Trophoblast cell (in vitro differentiated cells and primary cell): ENCODE results near the gene RFX3.

Experiments used
- DNase-seq, 2 donors: peaks; one replicate each; pipeline ENCODE4 v3.0.0-alpha.2; 2016
- H2AFZ ChIP-seq: 2 replicates; pipeline ENCODE4 v1.6.1; 2013; ENCODE audit warnings: low read length, moderate library complexity, mild to moderate bottlenecking; ENCODE audit not compliant: insufficient read depth, poor library complexity
- H2AK5ac ChIP-seq: 2 replicates; pipeline ENCODE4 v1.6.1; 2013; ENCODE audit warnings: mild to moderate bottlenecking, low read length
- H2BK120ac ChIP-seq: 2 replicates; pipeline ENCODE4 v1.6.1; 2013; ENCODE audit warnings: low read length, mild to moderate bottlenecking, moderate library complexity; ENCODE audit not compliant: insufficient read depth, poor library complexity
- H2BK12ac ChIP-seq: 2 replicates; pipeline ENCODE4 v1.6.1; 2013; ENCODE audit warnings: mild to moderate bottlenecking, low read length, moderate library complexity
- H2BK5ac ChIP-seq: 2 replicates; pipeline ENCODE4 v1.6.1; 2013; ENCODE audit warnings: low read length, low read depth, moderate library complexity, mild to moderate bottlenecking; ENCODE audit not compliant: poor library complexity
- H3K14ac ChIP-seq: 2 replicates; pipeline ENCODE4 v1.6.1; 2013; ENCODE audit warnings: mild to moderate bottlenecking, low read length
- H3K18ac ChIP-seq: 2 replicates; pipeline ENCODE4 v1.6.1; 2013; ENCODE audit warnings: mild to moderate bottlenecking, low read length
- H3K23ac ChIP-seq: 2 replicates; pipeline ENCODE4 v1.6.1; 2013; ENCODE audit warnings: low read length
- H3K27ac ChIP-seq: 2 replicates; pipeline ENCODE4 v1.5.1; 2013; ENCODE audit warnings: low read depth, mild to moderate bottlenecking, inconsistent platforms, low read length, moderate library complexity
- H3K27me3 ChIP-seq: 2 replicates; pipeline ENCODE4 v1.6.1; 2013; ENCODE audit warnings: inconsistent platforms, mild to moderate bottlenecking, low read length, moderate library complexity; ENCODE audit not compliant: insufficient read depth
- H3K36me3 ChIP-seq, 2 experiments: 1 replicate in 1 of 2; 2 replicates in 1 of 2; pipeline ENCODE4 v1.6.1; 2013; ENCODE audit warnings: low read length in 2 of 2, mild to moderate bottlenecking in 2 of 2, moderate library complexity in 1 of 2; ENCODE audit not compliant: insufficient read depth in 2 of 2, control insufficient read depth in 1 of 2
- H3K4ac ChIP-seq: 2 replicates; pipeline ENCODE4 v1.6.1; 2013; ENCODE audit warnings: low read depth, mild to moderate bottlenecking, low read length, moderate library complexity
- H3K4me1 ChIP-seq, 2 experiments: 1 replicate in 1 of 2; 2 replicates in 1 of 2; pipeline ENCODE4 v1.6.1; 2013; ENCODE audit warnings: low read length in 2 of 2, mild to moderate bottlenecking in 2 of 2, moderate library complexity in 1 of 2; ENCODE audit not compliant: insufficient read depth in 2 of 2, control insufficient read depth in 1 of 2
- H3K4me2 ChIP-seq: 2 replicates; pipeline ENCODE4 v1.6.1; 2013; ENCODE audit warnings: inconsistent platforms, mild to moderate bottlenecking, low read length, moderate library complexity
- H3K4me3 ChIP-seq: 2 replicates; pipeline ENCODE4 v1.5.1; 2013; ENCODE audit warnings: mild to moderate bottlenecking, low read depth, low read length, inconsistent platforms
- H3K79me1 ChIP-seq: one replicate; pipeline ENCODE4 v1.6.1; 2013; ENCODE audit warnings: low read length
- H3K79me2 ChIP-seq: 2 replicates; pipeline ENCODE4 v1.6.1; 2013; ENCODE audit warnings: low read length, mild to moderate bottlenecking; ENCODE audit not compliant: control insufficient read depth, insufficient read depth, poor library complexity
- H3K9ac ChIP-seq: 2 replicates; pipeline ENCODE4 v1.6.1; 2013; ENCODE audit warnings: mild to moderate bottlenecking, low read length
- H3K9me3 ChIP-seq: 2 replicates; pipeline ENCODE4 v1.6.1; 2013; ENCODE audit warnings: low read depth, mild to moderate bottlenecking, control low read depth, inconsistent platforms, low read length; ENCODE audit not compliant: insufficient read depth
- H4K12ac ChIP-seq: 2 replicates; pipeline ENCODE4 v1.6.1; 2013; ENCODE audit warnings: low read depth, mild to moderate bottlenecking, low read length, moderate library complexity
- H4K8ac ChIP-seq: 2 replicates; pipeline ENCODE4 v1.6.1; 2013; ENCODE audit warnings: low read depth, mild to moderate bottlenecking, low read length, moderate library complexity
- H4K91ac ChIP-seq: one replicate; pipeline ENCODE4 v1.6.1; 2013; ENCODE audit warnings: low read depth, mild to moderate bottlenecking, low read length, moderate library complexity
- WGBS: extraction: QIAGEN DNeasy Blood & Tissue Kit; methylation state at CpG from one replicate; pipeline ENCODE4 v1.1.7; 2013; ENCODE audit warnings: missing lambda C conversion rate; ENCODE audit not compliant: insufficient read length, insufficient coverage; ENCODE audit errors: extremely low coverage; 5-methylcytosine and 5-hydroxymethylcytosine counted together

RFX3 gene

GRCh38 chr9:3391414-3391813 lies 134.4 kb downstream of the RFX3 start:
- Histone ChIP-seq H3K4me3 (no peak overlapping the region), H2BK120ac (no peak overlapping the region)
- WGBS, result no CpG with 5 or more reads among the region's 2 CpGs

GRCh38 chr9:3386753-3387152 lies 139.0 kb downstream of the RFX3 start:
- Histone ChIP-seq H4K12ac (no peak overlapping the region), H3K4me2 (no peak overlapping the region), H3K4ac (no peak overlapping the region), H2AK5ac (no peak overlapping the region), H2BK120ac (no peak overlapping the region), H2AFZ (no peak overlapping the region), H4K91ac (no peak overlapping the region), H3K79me1 (no peaks in the 10 kb centered on the region), H3K27me3 (no peaks in the 10 kb centered on the region), H2BK5ac (no peak overlapping the region), H3K4me3 (no peak overlapping the region), H2BK12ac (no peak overlapping the region), H4K8ac (no peak overlapping the region), H3K27ac (no peak overlapping the region), H3K4me1 (no peaks in the 10 kb centered on the region), H3K9ac (no peak overlapping the region), H3K79me2 (no peaks in the 10 kb centered on the region), H3K14ac (no peak overlapping the region), H3K9me3 (no peaks in the 10 kb centered on the region), H3K36me3 (peaks cover 0 to 3% of the 10 kb centered on the region in 2 experiments), H3K23ac (no peak overlapping the region), H3K18ac (no peak overlapping the region)
- no peak for DNase-seq
- no CpG with 5 or more reads among the region's 1 CpG for WGBS

More at GRCh38 chr9:3391414-3391813, 134.4 kb downstream of the RFX3 start:
- Histone ChIP-seq H3K4me2 (no peak overlapping the region), H3K79me2 (no peaks in the 10 kb centered on the region), H2AFZ (no peak overlapping the region), H4K91ac (no peak overlapping the region), H2BK12ac (no peak overlapping the region), H4K12ac (no peak overlapping the region), H3K4ac (no peak overlapping the region), H3K23ac (no peak overlapping the region), H3K27ac (no peak overlapping the region), H3K4me1 (no peaks in the 10 kb centered on the region), H3K14ac (no peak overlapping the region), H3K79me1 (no peaks in the 10 kb centered on the region), H3K9me3 (no peaks in the 10 kb centered on the region), H3K18ac (no peak overlapping the region), H3K36me3 (peaks cover 2 to 3% of the 10 kb centered on the region in 2 experiments), H3K9ac (no peak overlapping the region), H2AK5ac (no peak overlapping the region), H4K8ac (no peak overlapping the region), H2BK5ac (no peak overlapping the region), H3K27me3 (no peaks in the 10 kb centered on the region)
- no peak for DNase-seq

GRCh38 chr9:3385871-3386270 lies 139.9 kb downstream of the RFX3 start:
- no peak overlapping the region for H2AFZ ChIP-seq
- H3K9ac ChIP-seq, result no peak overlapping the region
- H3K36me3 ChIP-seq, result peaks cover 0 to 3% of the 10 kb centered on the region in 2 experiments
- no peak overlapping the region for H2BK120ac ChIP-seq
- no peaks in the 10 kb centered on the region for H3K79me1 ChIP-seq
- no peak overlapping the region for H4K91ac ChIP-seq
- WGBS, result no CpG with 5 or more reads among the region's 1 CpG
- H3K14ac ChIP-seq, result no peak overlapping the region
- H3K27ac ChIP-seq, result no peak overlapping the region
- H3K4me2 ChIP-seq, result no peak overlapping the region
- no peaks in the 10 kb centered on the region for H3K9me3 ChIP-seq
- H2BK5ac ChIP-seq, result no peak overlapping the region
- H3K4me3 ChIP-seq, result no peak overlapping the region
- no peaks in the 10 kb centered on the region for H3K79me2 ChIP-seq
- no peak overlapping the region for H3K18ac ChIP-seq
- H2BK12ac ChIP-seq, result no peak overlapping the region
- H3K23ac ChIP-seq, result no peak overlapping the region
- no peak overlapping the region for H2AK5ac ChIP-seq
- H3K4me1 ChIP-seq, result no peaks in the 10 kb centered on the region
- no peak overlapping the region for H4K12ac ChIP-seq
- no peak overlapping the region for H3K4ac ChIP-seq
- no peaks in the 10 kb centered on the region for H3K27me3 ChIP-seq
- H4K8ac ChIP-seq, result no peak overlapping the region
- no peak for DNase-seq

- Histone ChIP-seq H3K4me2 (no peak overlapping the region), H4K8ac (no peak overlapping the region), H3K27ac (no peak overlapping the region), H3K4ac (no peak overlapping the region), H3K9ac (no peak overlapping the region), H3K23ac (no peak overlapping the region), H2BK5ac (no peak overlapping the region), H4K12ac (no peak overlapping the region), H2BK120ac (no peak overlapping the region), H4K91ac (no peak overlapping the region), H3K4me3 (no peak overlapping the region), H3K14ac (no peak overlapping the region), H2AFZ (no peak overlapping the region), H3K9me3 (no peaks in the 10 kb centered on the region), H2AK5ac (no peak overlapping the region), H3K18ac (no peak overlapping the region), H2BK12ac (no peak overlapping the region), H3K79me1 (no peaks in the 10 kb centered on the region), H3K79me2 (no peaks in the 10 kb centered on the region), H3K4me1 (no peaks in the 10 kb centered on the region), H3K36me3 (no peaks in the 10 kb centered on the region), H3K27me3 (no peaks in the 10 kb centered on the region)
- no peak for DNase-seq
- WGBS, result no CpG with 5 or more reads among the region's 2 CpGs
These were observed 154.0 kb downstream of the RFX3 start for GRCh38 chr9:3371842-3372241.
